Pancreas (tissue), 10 donors: Measurements from ENCODE around the gene BIN2. TPM values are rescaled to one million over a fixed set of nuclear protein-coding genes. Genes with fewer than 3 reads are reported as not detected.
A peak's percentile ranks its signal among the peaks of the same experiment; 100 is the strongest.

Experiments
- ATAC-seq, 4 donors: fragments of 200-7000 bp; cut with Tn5 transposase; one replicate each; pipeline versions ENCODE4 v1.8.0 to v1.9.1; 2020; ENCODE audit warnings: mild to moderate bottlenecking in 4 of 4, moderate library complexity in 4 of 4
- DNase-seq, 6 donors: peaks; one replicate each; pipeline ENCODE4 v3.0.0-alpha.2; 2020
- FAIRE-seq: peaks from 2 replicates; lab custom pipeline; 2012; peaks lifted over from hg19 to GRCh38; lab: Jason Lieb, UNC
- H3K27ac ChIP-seq, 4 donors: fragments of 200-600 bp; sonication (generic); 1 replicate in 3 of 4; 2 replicates in 1 of 4; pipeline versions ENCODE4 v1.5.0 to v1.8.0; 2020
- H3K27me3 ChIP-seq, 4 donors: fragments of 200-600 bp; one replicate each; pipeline ENCODE4 v1.8.0; 2021
- H3K36me3 ChIP-seq, 3 donors: fragments of 200-600 bp; sonication (generic) in 1 of 3; one replicate each; pipeline versions ENCODE4 v1.5.0 to v1.8.0; 2020 to 2021
- H3K4me1 ChIP-seq, 3 donors: fragments of 200-600 bp; one replicate each; pipeline ENCODE4 v1.8.0; 2021
- H3K4me3 ChIP-seq, 4 donors: fragments of 200-600 bp; sonication (generic) in 2 of 4; one replicate each; pipeline versions ENCODE4 v1.5.0 to v1.8.0; 2020 to 2021
- H3K9me3 ChIP-seq, 4 donors: fragments of 200-600 bp; one replicate each; pipeline ENCODE4 v1.8.0; 2021
- CTCF ChIP-seq, 4 donors: fragments of 200-600 bp; sonication (generic) in 3 of 4; IDR thresholded peaks; one replicate each; pipeline versions ENCODE4 v1.5.0 to v1.8.0; 2021; ENCODE audit warnings: antibody characterized with exemption in 4 of 4
- WGBS, 2 donors: extraction: QIAGEN DNeasy Blood & Tissue Kit; methylation state at CpG; one replicate each; pipeline ENCODE4 v1.1.7; 2013; 5-methylcytosine and 5-hydroxymethylcytosine counted together
- intact Hi-C, 3 donors: fragments of 100-400 bp; cut with DNase I; formaldehyde crosslinking; loops; one replicate each; pipeline versions ENCODE4 v1.11.1 to v1.14.2; 2022
- polyA plus RNA-seq, 2 donors: library from polyadenylated mRNA; stranded (reverse); fragments of 200-250 nt; gene quantifications; one replicate each; pipeline ENCODE4 v1.2.3, GENCODE V29; 2013
- total RNA-seq, 6 donors: library from RNA; stranded (reverse); fragmentation: NEBNext Ultra II Directional in 4 of 6; extraction: Animal tissue kit (Norgen Biotek cat#: 25700) in 4 of 6; gene quantifications; one replicate each; pipeline versions ENCODE4 v1.2.1 to v1.2.4, GENCODE V29; 2021 to 2023
- donor health status: healthy with polysubstance abuse.
- donor health status: DM: no; HTN: no; CAD: no; lungs with moderate emphysema.
- donor health status: DM: no; HTN: no; CAD: no.
- donor health status: control.
- donor health status: control.
- donor health status: Bipolar disorder and iron deficiency.
- donor health status: DM: yes; HTN: yes; CAD: no.
- donor health status: DM: no; HTN: no; CAD: no.
- donor health status: DM: no; HTN: no; CAD: no.
- donor health status: DM: yes; HTN: yes; CAD: no.

The BIN2 gene
- total and polyA plus RNA-seq, 8 donors: 0.56 to 6.0 (median 0.97) TPM

- no peak overlapping the region for H3K4me3 ChIP-seq
- H3K27ac ChIP-seq: no peak overlapping the region
- DNase-seq (no peak), ATAC-seq (no peak), FAIRE-seq (no peak)
- no peaks in the 10 kb centered on the region for H3K9me3 ChIP-seq
- H3K27me3 ChIP-seq: no peaks in the 10 kb centered on the region
- no peak for TF ChIP-seq CTCF (IDR thresholded peaks at IDR 0.05)
- intact Hi-C loops: no loop called here
- H3K4me1 ChIP-seq: peaks cover 0 to 7% (median 0%) of the 10 kb centered on the region in 3 donors
- H3K36me3 ChIP-seq: no peaks in the 10 kb centered on the region
- WGBS, 2 donors: 91 to 93% methylated on average over 9 of the region's 9 CpGs
Measured at GRCh38 chr12:51370667-51371066, 46.7 kb upstream of the BIN2 start.

- WGBS, 2 donors: 94% methylated on average over 4 of the region's 4 CpGs
- TF ChIP-seq CTCF (IDR thresholded peaks at IDR 0.05): no peak
- ATAC-seq (no peak), FAIRE-seq (no peak), DNase-seq (no peak)
- Histone ChIP-seq H3K36me3 (no peaks in the 10 kb centered on the region), H3K9me3 (no peaks in the 10 kb centered on the region), H3K4me3 (no peak overlapping the region), H3K27ac (no peak overlapping the region), H3K27me3 (no peaks in the 10 kb centered on the region), H3K4me1 (peaks cover 0 to 7% (median 0%) of the 10 kb centered on the region in 3 donors)
- intact Hi-C loops: no loop called here
Measured at GRCh38 chr12:51369581-51369980, 45.6 kb upstream of the BIN2 start.

GRCh38 chr12:51368640-51369517, 44.9 kb upstream of the BIN2 start:
- no peaks in the 10 kb centered on the region for H3K36me3 ChIP-seq
- peaks cover 0 to 7% (median 0%) of the 10 kb centered on the region in 3 donors for H3K4me1 ChIP-seq
- H3K4me3 ChIP-seq: no peak overlapping the region
- ATAC-seq (peak in 3 of 4 donors; percentile 20 to 55 (median 47)), FAIRE-seq (no peak), DNase-seq (peak in 1 of 6 donors; percentile 27)
- no peaks in the 10 kb centered on the region for H3K27me3 ChIP-seq
- no peak for TF ChIP-seq CTCF (IDR thresholded peaks at IDR 0.05)
- H3K9me3 ChIP-seq: no peaks in the 10 kb centered on the region
- intact Hi-C loops: no loop called here
- WGBS, 2 donors: 77 to 84% methylated on average over 17 of the region's 17 CpGs
- H3K27ac ChIP-seq: no peak overlapping the region

GRCh38 chr12:51365276-51365675, 41.3 kb upstream of the BIN2 start:
- TF ChIP-seq CTCF (IDR thresholded peaks at IDR 0.05): no peak
- Histone ChIP-seq H3K4me1 (peaks cover 0 to 4% (median 0%) of the 10 kb centered on the region in 3 donors), H3K9me3 (no peaks in the 10 kb centered on the region), H3K4me3 (no peak overlapping the region), H3K36me3 (no peaks in the 10 kb centered on the region), H3K27ac (no peak overlapping the region), H3K27me3 (no peaks in the 10 kb centered on the region)
- FAIRE-seq (no peak), ATAC-seq (no peak), DNase-seq (no peak)
- intact Hi-C loops: no loop called here
- 94 to 95% methylated on average over 9 to 10 of the region's 10 CpGs for WGBS, 2 donors

GRCh38 chr12:51364001-51364400, 40.0 kb upstream of the BIN2 start:
- Histone ChIP-seq H3K9me3 (no peaks in the 10 kb centered on the region), H3K4me1 (peaks cover 0 to 4% (median 0%) of the 10 kb centered on the region in 3 donors), H3K36me3 (no peaks in the 10 kb centered on the region), H3K27ac (no peak overlapping the region), H3K27me3 (no peaks in the 10 kb centered on the region), H3K4me3 (no peak overlapping the region)
- 87 to 90% methylated on average over 11 of the region's 11 CpGs for WGBS, 2 donors
- FAIRE-seq (no peak), ATAC-seq (no peak), DNase-seq (no peak)
- TF ChIP-seq CTCF (IDR thresholded peaks at IDR 0.05): no peak
- intact Hi-C loops: no loop called here
